ENCODE measurements around the gene SH3RF3.

DNA sequence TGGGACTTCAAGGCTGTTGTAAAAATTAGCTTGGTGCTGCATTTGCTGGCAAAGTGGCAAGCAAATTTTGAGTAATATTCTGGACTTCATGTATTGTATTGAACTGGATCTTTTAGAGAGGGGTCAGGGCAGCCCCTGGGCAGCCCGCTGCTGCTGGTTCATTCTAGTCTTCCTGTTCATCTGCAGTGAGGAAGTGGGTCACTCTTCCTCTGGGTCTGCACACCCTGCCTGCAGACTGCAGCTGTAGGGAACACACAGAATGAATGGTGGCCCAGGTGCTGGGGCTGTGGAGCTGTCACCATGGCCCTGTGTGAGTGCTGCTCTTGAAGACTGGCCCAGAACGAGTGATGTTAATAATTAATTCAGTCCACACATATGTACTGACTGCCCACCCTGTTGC, 9.4 kb downstream of the SH3RF3 start:
- TF ChIP-seq POLR2A (IDR thresholded peaks at IDR 0.05; ENCODE audit: low read length): no peak
- TF ChIP-seq GATA1 (IDR thresholded peaks at IDR 0.05; ENCODE audit: low read depth, low read length): no peak
